A673 (cell line): ENCODE measurements around the gene UBP1.
A peak's percentile ranks its signal among the peaks of the same experiment; 100 is the strongest.

Experiments used
- EZH2 ChIP-seq: fragments of 200-600 bp; sonication (generic); IDR thresholded peaks from 2 replicates; pipeline ENCODE4 v1.6.1; 2017; ENCODE audit warnings: borderline replicate concordance, low read depth, mild to moderate bottlenecking, mixed read lengths, antibody characterized with exemption, low read length; ENCODE audit not compliant: poor library complexity, severe bottlenecking
- TF ChIP-seq, protein P1 (sequence below): fragments of 300-800, 200-600 bp; sonication (generic); conservative IDR thresholded peaks from 2 replicates; pipeline ENCODE4 v1.5.1; 2017; ENCODE audit warnings: low read depth, mild to moderate bottlenecking, antibody characterized with exemption, low read length, moderate library complexity, mixed read lengths

DNA sequence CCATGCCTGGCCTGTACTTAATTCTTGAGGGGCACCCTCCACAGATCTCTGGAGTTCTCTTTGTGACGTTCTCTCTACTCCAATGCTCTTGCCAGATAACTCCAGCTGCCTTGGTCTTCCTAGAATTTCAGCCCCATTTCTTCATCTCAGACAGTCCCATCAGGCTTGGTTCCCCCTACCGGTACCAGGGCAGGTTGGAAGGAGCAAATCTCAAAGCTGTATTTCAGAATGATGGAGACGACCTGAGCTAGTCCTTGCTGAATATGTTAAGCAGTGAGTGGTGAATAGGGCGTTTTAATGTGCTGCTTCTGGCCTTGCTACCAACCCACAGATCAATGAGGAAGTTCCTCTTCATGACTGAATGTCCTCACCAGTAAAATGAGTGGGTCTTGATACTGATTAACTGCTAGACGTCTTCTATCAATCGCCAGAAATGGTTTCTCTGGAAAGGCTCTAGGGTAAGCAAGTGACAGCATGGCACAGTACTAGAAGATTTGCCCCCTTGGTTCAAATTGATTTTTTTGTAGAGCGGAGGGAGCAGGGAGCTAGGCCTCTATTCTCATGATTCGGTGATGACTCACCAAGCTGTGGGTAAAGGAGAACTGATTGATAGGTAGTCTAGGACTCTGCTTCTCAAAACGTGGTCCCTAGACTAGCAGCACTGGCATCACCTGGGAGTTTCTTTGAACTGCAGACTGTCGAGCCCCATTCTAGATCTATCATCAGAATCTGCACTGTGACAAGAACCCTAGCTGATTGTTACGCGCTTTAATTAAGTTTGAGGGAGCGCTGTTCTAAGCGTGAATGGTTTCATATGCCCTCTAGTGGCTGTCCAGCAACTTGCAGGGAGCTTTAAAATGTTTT lies 67.8 kb downstream of the UBP1 start:
- TF ChIP-seq, protein P1, sequence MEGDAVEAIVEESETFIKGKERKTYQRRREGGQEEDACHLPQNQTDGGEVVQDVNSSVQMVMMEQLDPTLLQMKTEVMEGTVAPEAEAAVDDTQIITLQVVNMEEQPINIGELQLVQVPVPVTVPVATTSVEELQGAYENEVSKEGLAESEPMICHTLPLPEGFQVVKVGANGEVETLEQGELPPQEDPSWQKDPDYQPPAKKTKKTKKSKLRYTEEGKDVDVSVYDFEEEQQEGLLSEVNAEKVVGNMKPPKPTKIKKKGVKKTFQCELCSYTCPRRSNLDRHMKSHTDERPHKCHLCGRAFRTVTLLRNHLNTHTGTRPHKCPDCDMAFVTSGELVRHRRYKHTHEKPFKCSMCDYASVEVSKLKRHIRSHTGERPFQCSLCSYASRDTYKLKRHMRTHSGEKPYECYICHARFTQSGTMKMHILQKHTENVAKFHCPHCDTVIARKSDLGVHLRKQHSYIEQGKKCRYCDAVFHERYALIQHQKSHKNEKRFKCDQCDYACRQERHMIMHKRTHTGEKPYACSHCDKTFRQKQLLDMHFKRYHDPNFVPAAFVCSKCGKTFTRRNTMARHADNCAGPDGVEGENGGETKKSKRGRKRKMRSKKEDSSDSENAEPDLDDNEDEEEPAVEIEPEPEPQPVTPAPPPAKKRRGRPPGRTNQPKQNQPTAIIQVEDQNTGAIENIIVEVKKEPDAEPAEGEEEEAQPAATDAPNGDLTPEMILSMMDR, result peak; percentile 96
- TF ChIP-seq EZH2, result no peak
